Gastrocnemius medialis (tissue), 4 donors: ENCODE data around the gene SPAST. TPM values are rescaled to one million over a fixed set of nuclear protein-coding genes. Genes with fewer than 3 reads are reported as not detected.
A peak's percentile ranks its signal among the peaks of the same experiment; 100 is the strongest.

Experiments
- ATAC-seq, 2 donors: fragments of 150-250 bp; one replicate each; pipeline ENCODE4 v1.9.1; 2016
- DNase-seq, 2 donors: peaks; one replicate each; pipeline ENCODE4 v3.0.0-alpha.2; 2019
- H3K27ac ChIP-seq, 4 donors: fragments of 200-600 bp; sonication (generic); 1 replicate in 1 of 4; 2 replicates in 3 of 4; pipeline ENCODE4 v1.5.1; 2016 to 2018; ENCODE audit warnings: mild to moderate bottlenecking in 2 of 4, moderate library complexity in 1 of 4
- H3K27me3 ChIP-seq, 3 donors: fragments of 200-600 bp; sonication (generic) in 2 of 3; 1 replicate in 1 of 3; 2 replicates in 2 of 3; pipeline versions ENCODE4 v1.5.1 to v1.6.0; 2016 to 2019; ENCODE audit warnings: mild to moderate bottlenecking in 1 of 3, moderate library complexity in 1 of 3
- H3K36me3 ChIP-seq, 2 donors: fragments of 200-600 bp; sonication (generic) in 1 of 2; one replicate each; pipeline ENCODE4 v1.5.1; 2017 to 2018
- H3K4me1 ChIP-seq, 2 donors: fragments of 200-600 bp; sonication (generic) in 1 of 2; one replicate each; pipeline ENCODE4 v1.5.1; 2016 to 2017; ENCODE audit warnings: mild to moderate bottlenecking in 2 of 2
- H3K4me3 ChIP-seq, 4 donors: fragments of 200-600 bp; sonication (generic) in 3 of 4; 1 replicate in 1 of 4; 2 replicates in 3 of 4; pipeline ENCODE4 v1.5.1; 2016 to 2019; ENCODE audit warnings: mild to moderate bottlenecking in 2 of 4
- H3K9me3 ChIP-seq, 3 donors: fragments of 200-600 bp; sonication (generic) in 2 of 3; 1 replicate in 1 of 3; 2 replicates in 2 of 3; pipeline ENCODE4 v1.5.1; 2016 to 2019
- POLR2A ChIP-seq, 2 donors: fragments of 450-650 bp; IDR thresholded peaks; one replicate each; pipeline ENCODE4 v1.6.1; 2017; ENCODE audit warnings: antibody characterized with exemption in 2 of 2, mild to moderate bottlenecking in 2 of 2, moderate library complexity in 2 of 2
- in situ Hi-C, 4 donors: fragments of 200-750 bp; cut with MboI; loops; one replicate each; pipeline versions ENCODE4 v1.15.0 to v1.8.0; 2017; ENCODE audit warnings: low sequenced_read_pairs in 4 of 4
- intact Hi-C: fragments of 100-400 bp; cut with DNase I; formaldehyde crosslinking; loops from one replicate; pipeline ENCODE4 v1.15.1; 2023; ENCODE audit warnings: low total_unique reads
- total RNA-seq, 4 donors: library from RNA; depleted of rRNA; stranded (reverse); fragments of >200 nt; gene quantifications; one replicate each; pipeline versions ENCODE4 v1.1.0 to v1.2.3, GENCODE V29; 2016
- TF ChIP-seq, protein P1 (sequence below), 5 experiments: fragments of 450-650 bp in 3 of 5; fragments of 200-600 bp in 2 of 5; sonication (generic) in 2 of 5; IDR thresholded peaks in 4 of 5; conservative IDR thresholded peaks in 1 of 5; 1 replicate in 4 of 5; 2 replicates in 1 of 5; pipeline ENCODE4 v1.5.1; 2016 to 2019; ENCODE audit warnings: antibody characterized with exemption in 5 of 5, mild to moderate bottlenecking in 3 of 5, moderate library complexity in 3 of 5

Gene SPAST
- total RNA-seq, 4 donors from 2014 or later: 25.0 to 30.6 (median 28.9) TPM

DNA sequence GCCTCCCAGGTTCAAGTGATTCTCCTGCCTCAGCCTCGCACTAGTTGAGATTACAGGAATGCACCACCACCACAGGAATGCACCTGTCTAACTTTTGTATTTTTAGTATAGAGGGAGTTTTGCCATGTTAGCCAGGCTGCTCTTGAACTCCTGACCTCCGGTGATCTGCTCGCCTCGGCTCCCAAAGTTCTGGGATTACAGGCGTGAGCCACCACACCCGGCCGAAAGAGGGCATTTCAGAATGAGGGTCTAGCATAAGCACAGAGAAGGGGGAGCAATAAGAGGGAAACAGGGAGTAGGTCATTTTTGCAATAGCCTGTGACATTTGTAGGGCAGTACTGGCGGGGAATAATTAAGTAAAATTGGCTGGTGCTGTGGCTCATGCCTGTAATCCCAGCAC, 1.9 kb upstream of the SPAST start:
- H3K27me3 ChIP-seq: no peaks in the 10 kb centered on the region
- intact Hi-C loops: loop anchor here (5.0 kb wide), 1 partner anchor 296 kb away; the partner anchor contains the start of gene BIRC6

DNA sequence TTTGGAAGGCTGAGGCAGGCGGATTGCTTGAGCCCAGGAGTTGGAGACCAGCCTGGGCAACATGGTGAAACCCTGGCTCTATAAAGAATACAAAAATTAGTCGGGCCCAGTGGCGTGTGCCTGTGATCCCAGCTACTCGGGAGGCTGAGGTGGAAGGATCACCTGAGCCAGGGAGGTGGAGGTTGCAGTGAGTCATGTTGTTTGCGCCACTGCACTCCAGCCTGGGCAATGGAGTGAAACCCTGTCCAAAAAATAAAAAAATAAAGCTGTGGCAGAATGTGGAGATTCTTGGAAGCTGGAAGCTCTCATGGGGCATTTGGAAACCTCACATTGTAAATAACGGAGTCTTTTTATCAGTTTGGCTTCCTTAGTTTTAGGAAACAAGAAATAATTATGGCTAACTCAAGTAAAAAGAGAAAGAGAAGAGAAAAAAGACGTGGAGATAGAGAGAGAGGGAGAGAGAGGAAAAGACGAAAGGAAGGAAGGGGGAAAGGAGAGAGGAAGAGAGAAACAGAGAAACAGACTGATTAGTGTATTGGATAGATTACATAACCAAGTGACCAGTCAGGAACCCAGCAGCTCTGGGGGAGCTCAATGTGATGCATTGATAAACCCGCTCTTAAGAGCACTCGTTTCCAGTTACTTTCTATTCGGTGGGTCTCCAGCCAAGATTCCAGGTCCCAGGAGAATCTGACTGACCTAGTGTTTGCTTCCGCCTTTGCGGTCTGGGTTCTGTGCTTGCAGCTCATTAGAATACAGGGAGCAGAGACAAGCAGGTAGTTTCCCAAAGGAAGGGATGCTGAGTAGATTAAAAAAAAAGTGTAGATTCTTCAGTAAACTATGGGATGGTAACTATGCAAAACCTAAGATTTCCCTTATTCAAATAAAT, 1.1 kb upstream of the SPAST start:
- peak overlapping the region; percentile 68 to 97 (median 82) for H3K4me3 ChIP-seq
- H3K4me1 ChIP-seq: peaks cover 18% of the 10 kb centered on the region in 2 donors
- intact Hi-C loops: loop anchor here (5.0 kb wide), 1 partner anchor 295 kb away; the partner anchor contains the start of gene BIRC6
- TF ChIP-seq, protein P1, sequence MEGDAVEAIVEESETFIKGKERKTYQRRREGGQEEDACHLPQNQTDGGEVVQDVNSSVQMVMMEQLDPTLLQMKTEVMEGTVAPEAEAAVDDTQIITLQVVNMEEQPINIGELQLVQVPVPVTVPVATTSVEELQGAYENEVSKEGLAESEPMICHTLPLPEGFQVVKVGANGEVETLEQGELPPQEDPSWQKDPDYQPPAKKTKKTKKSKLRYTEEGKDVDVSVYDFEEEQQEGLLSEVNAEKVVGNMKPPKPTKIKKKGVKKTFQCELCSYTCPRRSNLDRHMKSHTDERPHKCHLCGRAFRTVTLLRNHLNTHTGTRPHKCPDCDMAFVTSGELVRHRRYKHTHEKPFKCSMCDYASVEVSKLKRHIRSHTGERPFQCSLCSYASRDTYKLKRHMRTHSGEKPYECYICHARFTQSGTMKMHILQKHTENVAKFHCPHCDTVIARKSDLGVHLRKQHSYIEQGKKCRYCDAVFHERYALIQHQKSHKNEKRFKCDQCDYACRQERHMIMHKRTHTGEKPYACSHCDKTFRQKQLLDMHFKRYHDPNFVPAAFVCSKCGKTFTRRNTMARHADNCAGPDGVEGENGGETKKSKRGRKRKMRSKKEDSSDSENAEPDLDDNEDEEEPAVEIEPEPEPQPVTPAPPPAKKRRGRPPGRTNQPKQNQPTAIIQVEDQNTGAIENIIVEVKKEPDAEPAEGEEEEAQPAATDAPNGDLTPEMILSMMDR (IDR thresholded peaks at IDR 0.05 in 4 of 5, conservative IDR thresholded peaks at IDR 0.05 in 1 of 5): no peak
- TF ChIP-seq POLR2A (IDR thresholded peaks at IDR 0.05): no peak
- no peaks in the 10 kb centered on the region for H3K9me3 ChIP-seq
- DNase-seq (peak in 1 of 2 donors; percentile 48), ATAC-seq (no peak)
- H3K27me3 ChIP-seq: no peaks in the 10 kb centered on the region
- peaks cover 0 to 8% of the 10 kb centered on the region in 2 donors for H3K36me3 ChIP-seq
- in situ Hi-C loops: loop anchor here in 3 of 4 donors (10.0 kb wide), 3 partner anchors 47 to 103 kb away; partner anchors contain the start of genes SLC30A6 (in 2 of the 3) and MEMO1 (in 1 of the 3)
- H3K27ac ChIP-seq: peak overlapping the region; percentile 86 to 97 (median 88)

More for the DNA sequence above, 1.9 kb upstream of the SPAST start:
- Histone ChIP-seq H3K4me1 (peaks cover 15 to 18% of the 10 kb centered on the region in 2 donors), H3K4me3 (no peak overlapping the region), H3K27ac (peak overlapping the region in 1 of 4 donors; percentile 87), H3K9me3 (no peaks in the 10 kb centered on the region), H3K36me3 (peaks cover 0 to 5% of the 10 kb centered on the region in 2 donors)
- DNase-seq (no peak), ATAC-seq (no peak)
- TF ChIP-seq, protein P1 (IDR thresholded peaks at IDR 0.05 in 4 of 5, conservative IDR thresholded peaks at IDR 0.05 in 1 of 5): no peak
- TF ChIP-seq POLR2A (IDR thresholded peaks at IDR 0.05): no peak
- in situ Hi-C loops: loop anchor here in 3 of 4 donors (10.0 kb wide), 3 partner anchors 47 to 103 kb away; partner anchors contain the start of genes SLC30A6 (in 2 of the 3) and MEMO1 (in 1 of the 3)

DNA sequence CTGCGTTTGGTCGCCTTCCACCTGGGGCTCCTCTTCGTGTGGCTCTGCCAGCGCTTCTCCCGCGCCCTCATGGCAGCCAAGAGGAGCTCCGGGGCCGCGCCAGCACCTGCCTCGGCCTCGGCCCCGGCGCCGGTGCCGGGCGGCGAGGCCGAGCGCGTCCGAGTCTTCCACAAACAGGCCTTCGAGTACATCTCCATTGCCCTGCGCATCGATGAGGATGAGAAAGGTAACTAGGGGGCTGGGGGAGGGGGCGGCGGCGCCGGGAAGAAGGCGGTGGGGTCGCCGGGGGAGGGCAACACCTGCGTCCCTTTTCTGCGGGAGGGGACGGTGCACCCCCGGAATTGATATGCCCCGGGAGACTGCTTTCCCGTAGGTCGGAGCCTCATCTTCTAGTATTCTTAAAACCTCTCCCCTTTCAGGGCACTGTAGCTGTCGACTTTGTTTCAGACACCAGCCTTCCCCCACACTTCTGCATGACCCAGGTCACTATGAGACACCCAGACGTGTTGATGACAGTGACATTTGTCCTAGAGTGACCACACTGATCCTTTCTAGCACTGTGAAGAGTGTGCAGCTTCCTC, 755 bp downstream of the SPAST start:
- Histone ChIP-seq H3K27ac (peak overlapping the region; percentile 86 to 97 (median 88)), H3K27me3 (no peaks in the 10 kb centered on the region), H3K4me3 (peak overlapping the region; percentile 68 to 97 (median 82)), H3K9me3 (no peaks in the 10 kb centered on the region), H3K4me1 (peaks cover 18% of the 10 kb centered on the region in 2 donors), H3K36me3 (peaks cover 0 to 8% of the 10 kb centered on the region in 2 donors)
- in situ Hi-C loops (loop anchor here in 3 of 4 donors (10.0 kb wide), 3 partner anchors 49 to 101 kb away; partner anchors contain the start of genes SLC30A6 (in 2 of the 3) and MEMO1 (in 1 of the 3)), intact Hi-C loops (loop anchor here (5.0 kb wide), 1 partner anchor 293 kb away; the partner anchor contains the start of gene BIRC6)
- DNase-seq (peak; percentile 4 to 27), ATAC-seq (peak; percentile 37 to 52)
- TF ChIP-seq, protein P1 (IDR thresholded peaks at IDR 0.05 in 4 of 5, conservative IDR thresholded peaks at IDR 0.05 in 1 of 5): no peak
- no peak for TF ChIP-seq POLR2A (IDR thresholded peaks at IDR 0.05)

DNA sequence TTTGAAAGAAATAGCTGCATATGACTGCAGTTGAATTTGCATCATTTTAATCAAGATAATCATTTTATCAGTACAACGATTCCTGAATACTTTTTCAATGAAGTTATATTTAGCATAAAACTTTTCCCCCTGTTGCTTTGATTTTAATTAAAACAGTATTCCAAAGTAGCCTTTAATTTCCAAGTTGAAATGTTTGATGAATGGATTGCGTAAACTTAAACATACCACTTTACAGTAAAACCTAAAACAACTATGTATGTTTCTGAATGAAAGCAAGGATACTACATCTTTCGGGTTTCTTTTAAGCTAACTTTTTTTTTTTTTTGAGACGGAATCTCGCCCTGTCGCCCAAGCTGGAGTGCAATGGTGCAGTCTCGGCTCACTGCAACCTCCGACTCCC, 1.4 kb downstream of the SPAST start:
- H3K4me1 ChIP-seq: peaks cover 18% of the 10 kb centered on the region in 2 donors
- intact Hi-C loops (loop anchor here (5.0 kb wide), 1 partner anchor 293 kb away; the partner anchor contains the start of gene BIRC6), in situ Hi-C loops (loop anchor here in 3 of 4 donors (10.0 kb wide), 3 partner anchors 50 to 100 kb away; partner anchors contain the start of genes SLC30A6 (in 2 of the 3) and MEMO1 (in 1 of the 3))
- peaks cover 0 to 8% of the 10 kb centered on the region in 2 donors for H3K36me3 ChIP-seq
- H3K4me3 ChIP-seq: peak overlapping the region; percentile 68 to 97 (median 82)
- peak overlapping the region; percentile 86 to 97 (median 88) for H3K27ac ChIP-seq
- ATAC-seq (no peak), DNase-seq (no peak)
- H3K27me3 ChIP-seq: no peaks in the 10 kb centered on the region
- no peaks in the 10 kb centered on the region for H3K9me3 ChIP-seq
- no peak for TF ChIP-seq POLR2A (IDR thresholded peaks at IDR 0.05)
- TF ChIP-seq, protein P1 (IDR thresholded peaks at IDR 0.05 in 4 of 5, conservative IDR thresholded peaks at IDR 0.05 in 1 of 5): no peak
